ENCODE results near the gene RPL27A. TPM values are rescaled to one million over a fixed set of nuclear protein-coding genes. Genes with fewer than 3 reads are reported as not detected.
A peak's percentile ranks its signal among the peaks of the same experiment; 100 is the strongest.

The RPL27A gene
- total RNA-seq, 1 experiment from 2014 or later = 1,008 TPM

DNA sequence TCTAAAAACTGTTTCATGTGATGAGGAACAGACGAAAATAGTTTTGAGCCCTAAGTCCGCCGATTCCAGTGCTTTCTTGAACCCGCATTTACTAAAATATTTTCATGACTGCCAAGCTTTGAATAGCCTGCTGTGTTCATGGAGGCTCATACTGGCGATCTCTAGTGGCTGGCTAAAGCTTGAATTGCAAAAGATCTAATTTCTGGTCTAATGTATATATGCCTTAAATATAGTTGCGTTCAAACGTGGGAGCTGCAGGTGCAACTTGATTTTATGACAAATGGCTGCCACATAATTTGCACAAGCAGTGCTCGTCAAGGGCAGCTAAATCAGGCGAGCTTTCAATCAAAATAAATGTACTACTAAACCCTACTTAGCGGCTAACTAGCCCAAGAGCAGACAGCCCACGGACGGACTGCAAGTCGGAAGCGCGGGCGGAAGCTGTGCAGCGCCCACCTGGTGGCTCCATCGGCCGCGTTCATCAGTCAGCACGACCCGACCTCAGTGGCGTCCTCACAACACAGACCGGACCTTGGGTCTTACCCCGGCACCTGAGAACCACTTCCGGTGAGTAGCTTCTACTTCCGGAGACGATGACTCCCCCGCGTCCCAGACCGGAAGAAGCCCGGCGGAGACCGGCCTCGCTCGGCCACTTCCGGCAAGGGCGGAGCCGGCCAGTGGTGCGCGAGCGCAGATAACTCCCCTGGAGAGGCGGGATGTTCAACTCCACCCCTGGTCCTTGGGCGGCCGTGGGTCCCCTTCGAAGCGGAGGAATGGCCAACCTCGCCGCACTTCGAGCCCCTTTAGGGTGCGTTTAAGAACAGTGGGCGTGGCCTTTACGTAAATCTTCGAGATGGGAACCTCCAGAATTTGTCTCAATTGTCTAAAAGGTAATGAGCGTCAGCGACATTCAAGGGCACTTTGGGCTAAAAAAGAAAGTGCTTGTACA, 6.1 kb downstream of the RPL27A start:
- TF ChIP-seq, protein P1, sequence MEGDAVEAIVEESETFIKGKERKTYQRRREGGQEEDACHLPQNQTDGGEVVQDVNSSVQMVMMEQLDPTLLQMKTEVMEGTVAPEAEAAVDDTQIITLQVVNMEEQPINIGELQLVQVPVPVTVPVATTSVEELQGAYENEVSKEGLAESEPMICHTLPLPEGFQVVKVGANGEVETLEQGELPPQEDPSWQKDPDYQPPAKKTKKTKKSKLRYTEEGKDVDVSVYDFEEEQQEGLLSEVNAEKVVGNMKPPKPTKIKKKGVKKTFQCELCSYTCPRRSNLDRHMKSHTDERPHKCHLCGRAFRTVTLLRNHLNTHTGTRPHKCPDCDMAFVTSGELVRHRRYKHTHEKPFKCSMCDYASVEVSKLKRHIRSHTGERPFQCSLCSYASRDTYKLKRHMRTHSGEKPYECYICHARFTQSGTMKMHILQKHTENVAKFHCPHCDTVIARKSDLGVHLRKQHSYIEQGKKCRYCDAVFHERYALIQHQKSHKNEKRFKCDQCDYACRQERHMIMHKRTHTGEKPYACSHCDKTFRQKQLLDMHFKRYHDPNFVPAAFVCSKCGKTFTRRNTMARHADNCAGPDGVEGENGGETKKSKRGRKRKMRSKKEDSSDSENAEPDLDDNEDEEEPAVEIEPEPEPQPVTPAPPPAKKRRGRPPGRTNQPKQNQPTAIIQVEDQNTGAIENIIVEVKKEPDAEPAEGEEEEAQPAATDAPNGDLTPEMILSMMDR (IDR thresholded peaks at IDR 0.05; ENCODE audit: insufficient read depth in 1 of 2, low read depth in 1 of 2, low read length in 1 of 2, severe bottlenecking in 1 of 2, unreplicated experiment in 1 of 2) = peak in 1 of 2 experiments; percentile 62

DNA sequence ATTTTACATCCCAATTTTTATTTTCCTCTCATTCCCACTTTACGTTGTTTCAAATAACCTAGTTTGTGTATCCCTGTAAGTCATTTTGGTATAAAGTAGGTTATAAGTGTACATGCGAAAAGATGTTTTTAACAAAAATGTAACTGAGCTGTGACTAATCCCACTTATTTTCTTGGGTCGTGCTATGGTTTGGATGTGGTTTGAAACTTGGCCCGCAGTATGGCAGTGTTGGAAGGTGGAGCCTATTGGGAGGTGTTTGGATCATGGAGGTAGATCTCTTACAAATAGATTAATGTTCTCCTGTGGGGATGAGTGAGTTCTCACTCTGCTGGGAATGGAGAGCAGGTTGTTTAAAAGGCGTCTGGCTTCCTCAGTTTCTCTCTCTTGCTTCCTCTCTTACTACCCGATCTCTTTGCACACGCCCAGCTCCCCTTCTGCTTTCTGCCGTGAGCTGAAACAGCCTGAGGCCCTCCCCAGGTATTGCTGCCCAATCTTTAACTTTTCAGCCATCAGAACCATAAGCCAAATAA, 7.2 kb downstream of the RPL27A start:
- Mint-ChIP-seq H3K4me1 (ENCODE audit: low read depth, unreplicated experiment) (peaks cover 34% of the 10 kb centered on the region), H3K27ac (ENCODE audit: unreplicated experiment) (peak overlapping the region; percentile 7), H3K27me3 (ENCODE audit: insufficient read depth, unreplicated experiment) (no peaks in the 10 kb centered on the region), H3K9me3 (ENCODE audit: unreplicated experiment) (no peaks in the 10 kb centered on the region), H3K4me3 (ENCODE audit: unreplicated experiment) (peak overlapping the region; percentile 67), H3K36me3 (ENCODE audit: insufficient read depth, unreplicated experiment) (peaks cover 98% of the 10 kb centered on the region)
- peak overlapping the region; percentile 54 for H3K4me3 ChIP-seq (ENCODE audit: low read depth, low read length)
- H3K36me3 ChIP-seq (ENCODE audit: control insufficient read depth, insufficient read depth, low read length) = peaks cover 14% of the 10 kb centered on the region
- BruUV-seq (replicated peaks) = no TSS peak
- POLR2A ChIA-PET = interaction anchor here (0.6 to 1.3 kb wide), 2 partner anchors 78 to 270 kb away, joined by 3 to 8 read pairs; no protein-coding TSS in a partner anchor
- no peaks in the 10 kb centered on the region for H3K27me3 ChIP-seq (replicated peaks; ENCODE audit: control insufficient read depth, insufficient read depth, low read length)
- peaks cover 26% of the 10 kb centered on the region for H3K4me1 ChIP-seq
- DNase-seq = no peak
- intact Hi-C loops (cut with micrococcal nuclease; ENCODE audit: unreplicated experiment) = loop anchor here (1.0 to 5.0 kb wide), 5 partner anchors 105 to 269 kb away; partner anchors contain the start of gene AKIP1
- CTCF ChIA-PET = interaction anchor here (0.7 kb wide), 1 partner anchor 144 kb away, joined by 3 read pairs; no protein-coding TSS in a partner anchor
- TF ChIP-seq, protein P1 (IDR thresholded peaks at IDR 0.05; ENCODE audit: insufficient read depth in 1 of 2, low read depth in 1 of 2, low read length in 1 of 2, severe bottlenecking in 1 of 2, unreplicated experiment in 1 of 2) = no peak
- no peaks in the 10 kb centered on the region for H3K9me3 ChIP-seq

More for the DNA sequence above, 6.1 kb downstream of the RPL27A start:
- intact Hi-C loops (cut with micrococcal nuclease; ENCODE audit: unreplicated experiment) = loop anchor here (1.0 to 5.0 kb wide), 8 partner anchors 33 to 270 kb away; partner anchors contain the start of gene AKIP1
- peaks cover 35% of the 10 kb centered on the region for H3K4me1 ChIP-seq
- H3K27me3 Mint-ChIP-seq (ENCODE audit: insufficient read depth, unreplicated experiment) = no peaks in the 10 kb centered on the region
- H3K4me1 Mint-ChIP-seq (ENCODE audit: low read depth, unreplicated experiment) = peaks cover 34% of the 10 kb centered on the region
- peaks cover 12% of the 10 kb centered on the region for H3K36me3 ChIP-seq (ENCODE audit: control insufficient read depth, insufficient read depth, low read length)
- peak overlapping the region; percentile 67 for H3K4me3 Mint-ChIP-seq (ENCODE audit: unreplicated experiment)
- no peaks in the 10 kb centered on the region for H3K9me3 ChIP-seq
- peak overlapping the region; percentile 7 for H3K27ac Mint-ChIP-seq (ENCODE audit: unreplicated experiment)
- no peaks in the 10 kb centered on the region for H3K27me3 ChIP-seq (replicated peaks; ENCODE audit: control insufficient read depth, insufficient read depth, low read length)
- peaks cover 100% of the 10 kb centered on the region for H3K36me3 Mint-ChIP-seq (ENCODE audit: insufficient read depth, unreplicated experiment)
- ChIA-PET POLR2A (interaction anchor here (0.5 to 1.4 kb wide), 13 partner anchors 9 to 704 kb away, joined by 3 to 11 read pairs (median 5); partner anchors contain the start of gene TMEM9B), CTCF (interaction anchor here (0.6 to 1.4 kb wide), 13 partner anchors 10 to 271 kb away, joined by 3 to 19 read pairs (median 4); no protein-coding TSS in a partner anchor)
- H3K4me3 ChIP-seq (ENCODE audit: low read depth, low read length) = peak overlapping the region; percentile 54
- peak; percentile 97 to 99 for DNase-seq
- no peaks in the 10 kb centered on the region for H3K9me3 Mint-ChIP-seq (ENCODE audit: unreplicated experiment)
- BruUV-seq (replicated peaks) = TSS peak; percentile 67

Data from Caco-2 (cell line).